ENCODE measurements around the gene ATP8A2.

GRCh38 chr13:25977216-25977615, 605.4 kb downstream of the ATP8A2 start:
- no peak for TF ChIP-seq POLR2A (IDR thresholded peaks at IDR 0.05)
- TF ChIP-seq, protein P1, sequence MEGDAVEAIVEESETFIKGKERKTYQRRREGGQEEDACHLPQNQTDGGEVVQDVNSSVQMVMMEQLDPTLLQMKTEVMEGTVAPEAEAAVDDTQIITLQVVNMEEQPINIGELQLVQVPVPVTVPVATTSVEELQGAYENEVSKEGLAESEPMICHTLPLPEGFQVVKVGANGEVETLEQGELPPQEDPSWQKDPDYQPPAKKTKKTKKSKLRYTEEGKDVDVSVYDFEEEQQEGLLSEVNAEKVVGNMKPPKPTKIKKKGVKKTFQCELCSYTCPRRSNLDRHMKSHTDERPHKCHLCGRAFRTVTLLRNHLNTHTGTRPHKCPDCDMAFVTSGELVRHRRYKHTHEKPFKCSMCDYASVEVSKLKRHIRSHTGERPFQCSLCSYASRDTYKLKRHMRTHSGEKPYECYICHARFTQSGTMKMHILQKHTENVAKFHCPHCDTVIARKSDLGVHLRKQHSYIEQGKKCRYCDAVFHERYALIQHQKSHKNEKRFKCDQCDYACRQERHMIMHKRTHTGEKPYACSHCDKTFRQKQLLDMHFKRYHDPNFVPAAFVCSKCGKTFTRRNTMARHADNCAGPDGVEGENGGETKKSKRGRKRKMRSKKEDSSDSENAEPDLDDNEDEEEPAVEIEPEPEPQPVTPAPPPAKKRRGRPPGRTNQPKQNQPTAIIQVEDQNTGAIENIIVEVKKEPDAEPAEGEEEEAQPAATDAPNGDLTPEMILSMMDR (IDR thresholded peaks at IDR 0.05 in 4 of 5, conservative IDR thresholded peaks at IDR 0.05 in 1 of 5) = no peak
